Smooth muscle cell (in vitro differentiated cells): ENCODE measurements around the gene KIR2DL4. TPM values are rescaled to one million over a fixed set of nuclear protein-coding genes. Genes with fewer than 3 reads are reported as not detected.
"Not testable (repeated sequence)": the region's sequence is repeated elsewhere in the genome, so short reads cannot be mapped to it uniquely, and the experiment has no call there.

Experiments used
- DNase-seq: peaks from one replicate; lab custom pipeline; 2025; ENCODE audit not compliant: unreplicated experiment; lab: John Stamatoyannopoulos, UW
- H2AFZ ChIP-seq: fragments of 200-600 bp; sonication (generic); 2 replicates; pipeline ENCODE4 v1.6.0; 2016; ENCODE audit warnings: antibody characterized with exemption, low read depth, mild to moderate bottlenecking
- H3F3A ChIP-seq: fragments of 200-600 bp; sonication (generic); 2 replicates; pipeline ENCODE4 v1.6.0; 2017; ENCODE audit warnings: antibody characterized with exemption, low read depth
- H3K27ac ChIP-seq: fragments of 200-600 bp; sonication (generic); 2 replicates; pipeline ENCODE4 v1.5.1; 2016; ENCODE audit warnings: low read depth, mild to moderate bottlenecking
- H3K27me3 ChIP-seq: fragments of 200-600 bp; sonication (generic); 2 replicates; pipeline ENCODE4 v1.6.1; 2016; ENCODE audit warnings: low read depth, mild to moderate bottlenecking
- H3K36me3 ChIP-seq: fragments of 200-600 bp; sonication (generic); 2 replicates; pipeline ENCODE4 v1.5.1; 2016; ENCODE audit warnings: low read depth
- H3K4me1 ChIP-seq: fragments of 200-600 bp; sonication (generic); 2 replicates; pipeline ENCODE4 v1.5.1; 2016; ENCODE audit warnings: low read depth
- H3K4me2 ChIP-seq: fragments of 200-600 bp; sonication (generic); 2 replicates; pipeline ENCODE4 v1.6.0; 2016; ENCODE audit warnings: mild to moderate bottlenecking
- H3K4me3 ChIP-seq: fragments of 200-600 bp; sonication (generic); 2 replicates; pipeline ENCODE4 v1.5.1; 2016; ENCODE audit warnings: mild to moderate bottlenecking
- H3K79me2 ChIP-seq: fragments of 200-600 bp; sonication (generic); 2 replicates; pipeline ENCODE4 v1.6.0; 2016; ENCODE audit warnings: low read depth, mild to moderate bottlenecking
- H3K9ac ChIP-seq: fragments of 200-600 bp; sonication (generic); 2 replicates; pipeline ENCODE4 v1.6.0; 2016; ENCODE audit warnings: low read depth
- H3K9me3 ChIP-seq: fragments of 200-600 bp; sonication (generic); replicated peaks from 2 replicates; pipeline ENCODE4 v1.5.1; 2016; ENCODE audit warnings: low read depth
- H4K20me1 ChIP-seq: fragments of 200-600 bp; sonication (generic); 2 replicates; pipeline ENCODE4 v1.6.0; 2016; ENCODE audit warnings: low read depth
- CTCF ChIP-seq: fragments of 200-600 bp; sonication (generic); IDR thresholded peaks from 2 replicates; pipeline ENCODE4 v1.5.1; 2017; ENCODE audit warnings: borderline replicate concordance, mild to moderate bottlenecking, antibody characterized with exemption; ENCODE audit not compliant: insufficient read depth, poor library complexity, severe bottlenecking
- WGBS: methylation state at CpG from one replicate; pipeline ENCODE4 v1.1.7; 2016; ENCODE audit warnings: low lambda C conversion rate; 5-methylcytosine and 5-hydroxymethylcytosine counted together
- polyA plus RNA-seq: library from polyadenylated mRNA; unstranded; fragments of >200 nt; fragmentation: Nextera tagmentation; extraction: Ambion mirVana; gene quantifications from 2 replicates; pipeline ENCODE4 v1.2.1, GENCODE V29; 2016
- total RNA-seq: library from RNA; depleted of rRNA; stranded (reverse); fragments of >200 nt; gene quantifications from 2 replicates; pipeline ENCODE4 v1.2.3, GENCODE V29; 2014

Gene KIR2DL4
- total and polyA plus RNA-seq, 2 experiments from 2014 or later: not detected

GRCh38 chr19:54788154-54788553, 15.3 kb upstream of the KIR2DL4 start:
- H3K9me3 ChIP-seq, H3K36me3 ChIP-seq, H3K9ac ChIP-seq, H2AFZ ChIP-seq, H3K4me2 ChIP-seq, H3K27me3 ChIP-seq, H3K4me3 ChIP-seq, DNase-seq, H3K79me2 ChIP-seq, H3K4me1 ChIP-seq, H3F3A ChIP-seq, H3K27ac ChIP-seq, H4K20me1 ChIP-seq: not testable (repeated sequence)
- WGBS: 70% methylated on average over 6 of the region's 6 CpGs

- Histone ChIP-seq H4K20me1 (no peaks in the 10 kb centered on the region), H3K4me1 (no peaks in the 10 kb centered on the region), H3K36me3 (no peaks in the 10 kb centered on the region), H2AFZ (no peak overlapping the region), H3F3A (no peaks in the 10 kb centered on the region), H3K4me2 (no peak overlapping the region), H3K27ac (no peak overlapping the region), H3K27me3 (no peaks in the 10 kb centered on the region), H3K79me2 (no peaks in the 10 kb centered on the region), H3K9me3 (no peaks in the 10 kb centered on the region), H3K9ac (no peak overlapping the region), H3K4me3 (no peak overlapping the region)
- no peak for TF ChIP-seq CTCF
- DNase-seq: no peak
- WGBS: 51% methylated on average over 5 of the region's 5 CpGs
Observed at GRCh38 chr19:54790711-54791110, 12.7 kb upstream of the KIR2DL4 start.

- TF ChIP-seq CTCF: no peak
- H3K4me2 ChIP-seq: no peak overlapping the region
- H3K36me3 ChIP-seq: no peaks in the 10 kb centered on the region
- no peak overlapping the region for H3K4me3 ChIP-seq
- no peak overlapping the region for H3K27ac ChIP-seq
- no peak overlapping the region for H2AFZ ChIP-seq
- no peaks in the 10 kb centered on the region for H3K4me1 ChIP-seq
- H3K79me2 ChIP-seq: no peaks in the 10 kb centered on the region
- H4K20me1 ChIP-seq: no peaks in the 10 kb centered on the region
- H3F3A ChIP-seq: no peaks in the 10 kb centered on the region
- H3K27me3 ChIP-seq: no peaks in the 10 kb centered on the region
- WGBS: 74% methylated on average over 6 of the region's 6 CpGs
- H3K9ac ChIP-seq: no peak overlapping the region
- DNase-seq: no peak
- H3K9me3 ChIP-seq: peaks cover 6% of the 10 kb centered on the region
Observed at GRCh38 chr19:54791476-54791875, 11.9 kb upstream of the KIR2DL4 start.

- Histone ChIP-seq H3K36me3 (no peaks in the 10 kb centered on the region), H3K9me3 (peaks cover 6% of the 10 kb centered on the region), H3K9ac (no peak overlapping the region), H3K4me3 (no peak overlapping the region), H2AFZ (no peak overlapping the region), H3K4me2 (no peak overlapping the region), H3K27me3 (no peaks in the 10 kb centered on the region), H3K79me2 (no peaks in the 10 kb centered on the region), H4K20me1 (no peaks in the 10 kb centered on the region), H3K4me1 (no peaks in the 10 kb centered on the region), H3F3A (no peaks in the 10 kb centered on the region), H3K27ac (no peak overlapping the region)
- DNase-seq: no peak
- TF ChIP-seq CTCF: no peak
- 70% methylated on average over 8 of the region's 8 CpGs for WGBS
Observed at GRCh38 chr19:54792814-54793213, 10.6 kb upstream of the KIR2DL4 start.
